HepG2 (cell line): Measurements from ENCODE around the gene NID2. TPM values are rescaled to one million over a fixed set of nuclear protein-coding genes. Genes with fewer than 3 reads are reported as not detected.

ENCODE experiments used
- ATF1 ChIP-seq: IDR thresholded peaks from 2 replicates; pipeline ENCODE4 v1.6.1; 2016; ENCODE audit warnings: mild to moderate bottlenecking, control low read depth
- DNMT1 ChIP-seq: sonication (generic); formaldehyde crosslinking; IDR thresholded peaks from 2 replicates; pipeline ENCODE4 v1.5.1; 2020; ENCODE audit warnings: mild to moderate bottlenecking, missing genetic modification reagents
- GLI4 ChIP-seq: sonication (generic); formaldehyde crosslinking; IDR thresholded peaks from 2 replicates; pipeline ENCODE4 v1.5.1; 2020; ENCODE audit warnings: missing genetic modification reagents, mild to moderate bottlenecking, moderate library complexity, borderline replicate concordance
- HOMEZ ChIP-seq: IDR thresholded peaks from 2 replicates; pipeline ENCODE4 v1.6.1; 2016; ENCODE audit warnings: low read depth
- LBX2 ChIP-seq: sonication (generic); formaldehyde crosslinking; IDR thresholded peaks from 2 replicates; pipeline ENCODE4 v1.5.0; 2020; ENCODE audit warnings: missing genetic modification reagents, mild to moderate bottlenecking, borderline replicate concordance
- MTA1 ChIP-seq: sonication (generic); formaldehyde crosslinking; IDR thresholded peaks from 2 replicates; pipeline ENCODE4 v1.4.0; 2020; ENCODE audit warnings: missing genetic modification reagents, mild to moderate bottlenecking, borderline replicate concordance
- MYNN ChIP-seq: sonication (generic); formaldehyde crosslinking; IDR thresholded peaks from 2 replicates; pipeline ENCODE4 v1.4.0; 2020; ENCODE audit warnings: mild to moderate bottlenecking, low read depth, missing genetic modification reagents
- NFKB2 ChIP-seq: sonication (generic); formaldehyde crosslinking; IDR thresholded peaks from 2 replicates; pipeline ENCODE4 v1.4.0; 2020; ENCODE audit warnings: missing genetic modification reagents, borderline replicate concordance
- PHF21A ChIP-seq: sonication (generic); formaldehyde crosslinking; IDR thresholded peaks from 2 replicates; pipeline ENCODE4 v1.5.0; 2020; ENCODE audit warnings: mild to moderate bottlenecking, missing genetic modification reagents
- RCOR2 ChIP-seq: IDR thresholded peaks from 2 replicates; pipeline ENCODE4 v1.6.1; 2016; ENCODE audit warnings: missing biosample characterization, missing genetic modification reagents
- SRF ChIP-seq: IDR thresholded peaks from 2 replicates; pipeline ENCODE4 v1.6.1; 2011; ENCODE audit warnings: mild to moderate bottlenecking, low read depth, low read length, moderate library complexity
- THYN1 ChIP-seq: sonication (generic); formaldehyde crosslinking; IDR thresholded peaks from 2 replicates; pipeline ENCODE4 v1.8.1; 2023; ENCODE audit warnings: low read depth, mild to moderate bottlenecking, moderate library complexity, missing genetic modification reagents, borderline replicate concordance
- ZIK1 ChIP-seq: sonication (generic); formaldehyde crosslinking; IDR thresholded peaks from 2 replicates; pipeline ENCODE4 v1.5.0; 2020; ENCODE audit warnings: mild to moderate bottlenecking, low read depth, missing genetic modification reagents, borderline replicate concordance
- ZKSCAN1 ChIP-seq: fragments of 150-350 bp; IDR thresholded peaks from 2 replicates; pipeline ENCODE4 v1.6.1; 2014; ENCODE audit warnings: low read length
- ZMYM3 ChIP-seq: sonication (generic); formaldehyde crosslinking; IDR thresholded peaks from 2 replicates; pipeline ENCODE4 v1.5.1; 2020; ENCODE audit warnings: mild to moderate bottlenecking, missing genetic modification reagents
- ZMYM4 ChIP-seq: sonication (generic); formaldehyde crosslinking; IDR thresholded peaks from 2 replicates; pipeline ENCODE4 v1.8.1; 2023; ENCODE audit warnings: mild to moderate bottlenecking, missing genetic modification reagents
- ZNF564 ChIP-seq: sonication (generic); formaldehyde crosslinking; IDR thresholded peaks from 2 replicates; pipeline ENCODE4 v1.8.1; 2023; ENCODE audit warnings: mild to moderate bottlenecking, missing genetic modification reagents
- ZNF678 ChIP-seq: sonication (generic); formaldehyde crosslinking; IDR thresholded peaks from 2 replicates; pipeline ENCODE4 v1.4.0; 2020; ENCODE audit warnings: mild to moderate bottlenecking, missing genetic modification reagents
- ZNF720 ChIP-seq: sonication (generic); formaldehyde crosslinking; IDR thresholded peaks from 2 replicates; pipeline ENCODE4 v1.4.0; 2020; ENCODE audit warnings: missing genetic modification reagents
- polyA plus RNA-seq, 8 experiments: library from polyadenylated mRNA; depleted of rRNA in 3 of 8; stranded (reverse) in 7 of 8; unstranded in 1 of 8; fragments of >200 nt; fragmentation: Illumina TruSeq in 4 of 8; extraction: Trizol in 4 of 8; gene quantifications; 2 replicates each; pipeline versions ENCODE4 v1.2.1 to v1.2.3, GENCODE V29; 2011 to 2016; ENCODE audit warnings: low read depth in 4 of 8, missing spikeins in 1 of 8, mixed read lengths in 1 of 8; ENCODE audit not compliant: insufficient read depth in 1 of 8
- total RNA-seq, 5 experiments: library from RNA; depleted of rRNA; stranded (reverse); fragments of >200 nt; fragmentation: Illumina TruSeq; extraction: Trizol; gene quantifications; 2 replicates each; pipeline ENCODE4 v1.2.3, GENCODE V29; 2016; ENCODE audit warnings: low read depth in 1 of 5
- TF ChIP-seq, protein P1 (sequence below): sonication (generic); formaldehyde crosslinking; IDR thresholded peaks from 2 replicates; pipeline ENCODE4 v1.4.0; 2020; ENCODE audit warnings: missing genetic modification reagents
- TF ChIP-seq, protein P2 (sequence below): sonication (generic); formaldehyde crosslinking; IDR thresholded peaks from 2 replicates; pipeline ENCODE4 v1.5.0; 2020; ENCODE audit warnings: missing genetic modification reagents

Gene NID2
- total and polyA plus RNA-seq, 2 of the 13 experiments (the other 11 are each of a cell fraction or from before 2014, with no cell fraction given), result 0.11 TPM; not detected in 1

DNA sequence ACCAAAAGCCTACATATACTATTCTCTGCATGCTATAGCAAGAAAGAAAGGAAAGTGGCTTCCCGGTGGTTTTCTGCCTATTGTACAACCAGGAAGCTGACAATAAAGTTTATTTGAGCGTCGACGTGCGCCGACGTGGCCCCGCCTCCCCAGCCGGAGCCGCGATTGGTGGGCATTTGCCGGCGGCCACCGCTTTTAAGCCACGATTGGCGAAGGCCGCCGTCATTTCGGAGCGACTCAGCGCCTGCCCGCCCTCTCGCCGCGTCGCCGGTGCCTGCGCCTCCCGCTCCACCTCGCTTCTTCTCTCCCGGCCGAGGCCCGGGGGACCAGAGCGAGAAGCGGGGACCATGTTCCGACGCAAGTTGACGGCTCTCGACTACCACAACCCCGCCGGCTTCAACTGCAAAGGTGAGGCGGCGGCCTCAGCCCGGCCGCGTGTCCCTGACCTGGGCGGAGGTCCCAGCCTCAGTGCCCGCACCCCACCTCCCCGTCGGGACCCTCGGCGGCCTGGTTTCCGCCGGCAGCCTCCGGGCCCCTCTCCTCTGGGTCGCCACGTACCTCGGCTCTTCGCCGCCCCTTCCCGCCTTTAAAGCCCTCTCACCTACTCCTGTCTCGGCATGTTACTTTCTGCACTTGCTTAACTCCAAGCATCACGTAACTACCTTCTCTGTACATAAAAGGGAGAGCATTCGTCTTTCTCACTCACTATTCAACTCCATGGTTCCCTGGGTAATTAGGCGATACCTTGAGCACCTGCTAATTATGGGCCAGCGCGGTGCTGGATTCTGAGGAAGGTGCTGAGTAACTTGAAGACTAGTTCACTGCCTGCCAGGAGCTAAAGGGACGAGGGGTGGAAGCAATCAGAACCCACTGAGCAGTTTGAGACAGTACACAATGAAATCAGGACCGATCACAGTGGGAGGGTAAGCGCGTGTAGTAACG lies 79.3 kb downstream of the NID2 start, which contains the start of gene RTRAF (continued):
- TF ChIP-seq NFKB2, result peak; percentile 89; the same call in 1 of the 2 replicates
- no peak for TF ChIP-seq LBX2 (CRISPR knock-in tag)
- TF ChIP-seq SRF, result no peak
- TF ChIP-seq ZIK1, result no peak; the same call in 1 of the 2 replicates
- TF ChIP-seq ZNF678 (CRISPR knock-in tag), result no peak
- TF ChIP-seq ZNF564, result 0 out of 2 replicates have a peak, but pooled peaks have one; percentile 39
- TF ChIP-seq, protein P1, sequence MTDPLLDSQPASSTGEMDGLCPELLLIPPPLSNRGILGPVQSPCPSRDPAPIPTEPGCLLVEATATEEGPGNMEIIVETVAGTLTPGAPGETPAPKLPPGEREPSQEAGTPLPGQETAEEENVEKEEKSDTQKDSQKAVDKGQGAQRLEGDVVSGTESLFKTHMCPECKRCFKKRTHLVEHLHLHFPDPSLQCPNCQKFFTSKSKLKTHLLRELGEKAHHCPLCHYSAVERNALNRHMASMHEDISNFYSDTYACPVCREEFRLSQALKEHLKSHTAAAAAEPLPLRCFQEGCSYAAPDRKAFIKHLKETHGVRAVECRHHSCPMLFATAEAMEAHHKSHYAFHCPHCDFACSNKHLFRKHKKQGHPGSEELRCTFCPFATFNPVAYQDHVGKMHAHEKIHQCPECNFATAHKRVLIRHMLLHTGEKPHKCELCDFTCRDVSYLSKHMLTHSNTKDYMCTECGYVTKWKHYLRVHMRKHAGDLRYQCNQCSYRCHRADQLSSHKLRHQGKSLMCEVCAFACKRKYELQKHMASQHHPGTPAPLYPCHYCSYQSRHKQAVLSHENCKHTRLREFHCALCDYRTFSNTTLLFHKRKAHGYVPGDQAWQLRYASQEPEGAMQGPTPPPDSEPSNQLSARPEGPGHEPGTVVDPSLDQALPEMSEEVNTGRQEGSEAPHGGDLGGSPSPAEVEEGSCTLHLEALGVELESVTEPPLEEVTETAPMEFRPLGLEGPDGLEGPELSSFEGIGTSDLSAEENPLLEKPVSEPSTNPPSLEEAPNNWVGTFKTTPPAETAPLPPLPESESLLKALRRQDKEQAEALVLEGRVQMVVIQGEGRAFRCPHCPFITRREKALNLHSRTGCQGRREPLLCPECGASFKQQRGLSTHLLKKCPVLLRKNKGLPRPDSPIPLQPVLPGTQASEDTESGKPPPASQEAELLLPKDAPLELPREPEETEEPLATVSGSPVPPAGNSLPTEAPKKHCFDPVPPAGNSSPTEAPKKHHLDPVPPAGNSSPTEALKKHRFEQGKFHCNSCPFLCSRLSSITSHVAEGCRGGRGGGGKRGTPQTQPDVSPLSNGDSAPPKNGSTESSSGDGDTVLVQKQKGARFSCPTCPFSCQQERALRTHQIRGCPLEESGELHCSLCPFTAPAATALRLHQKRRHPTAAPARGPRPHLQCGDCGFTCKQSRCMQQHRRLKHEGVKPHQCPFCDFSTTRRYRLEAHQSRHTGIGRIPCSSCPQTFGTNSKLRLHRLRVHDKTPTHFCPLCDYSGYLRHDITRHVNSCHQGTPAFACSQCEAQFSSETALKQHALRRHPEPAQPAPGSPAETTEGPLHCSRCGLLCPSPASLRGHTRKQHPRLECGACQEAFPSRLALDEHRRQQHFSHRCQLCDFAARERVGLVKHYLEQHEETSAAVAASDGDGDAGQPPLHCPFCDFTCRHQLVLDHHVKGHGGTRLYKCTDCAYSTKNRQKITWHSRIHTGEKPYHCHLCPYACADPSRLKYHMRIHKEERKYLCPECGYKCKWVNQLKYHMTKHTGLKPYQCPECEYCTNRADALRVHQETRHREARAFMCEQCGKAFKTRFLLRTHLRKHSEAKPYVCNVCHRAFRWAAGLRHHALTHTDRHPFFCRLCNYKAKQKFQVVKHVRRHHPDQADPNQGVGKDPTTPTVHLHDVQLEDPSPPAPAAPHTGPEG (CRISPR knock-in tag), result no peak
- TF ChIP-seq GLI4, result no peak; the same call in 1 of the 2 replicates
- no peak for TF ChIP-seq RCOR2
- TF ChIP-seq PHF21A (CRISPR knock-in tag), result peak; percentile 53
- no peak for TF ChIP-seq MYNN (CRISPR knock-in tag)
- TF ChIP-seq HOMEZ (CRISPR knock-in tag), result no peak
- no peak for TF ChIP-seq ZMYM3
- peak; percentile 69; the same call in 1 of the 2 replicates for TF ChIP-seq THYN1
- TF ChIP-seq DNMT1, result no peak; the same call in 1 of the 2 replicates
- TF ChIP-seq MTA1 (CRISPR knock-in tag), result peak; percentile 40; the same call in 1 of the 2 replicates
- TF ChIP-seq ZNF720 (CRISPR knock-in tag), result no peak
- TF ChIP-seq, protein P2, sequence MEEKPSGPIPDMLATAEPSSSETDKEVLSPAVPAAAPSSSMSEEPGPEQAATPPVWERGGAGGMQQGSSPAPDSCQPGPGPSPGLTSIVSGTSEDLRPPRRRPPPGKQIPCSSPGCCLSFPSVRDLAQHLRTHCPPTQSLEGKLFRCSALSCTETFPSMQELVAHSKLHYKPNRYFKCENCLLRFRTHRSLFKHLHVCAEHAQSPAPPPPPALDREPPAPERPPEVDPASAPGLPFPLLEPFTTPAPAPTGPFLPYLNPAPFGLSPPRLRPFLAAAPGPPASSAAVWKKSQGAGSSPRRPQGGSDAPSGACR (CRISPR knock-in tag), result no peak
- peak; percentile 95 for TF ChIP-seq ATF1
- peak; percentile 94 for TF ChIP-seq ZMYM4 (CRISPR knock-in tag)
- TF ChIP-seq ZKSCAN1, result peak; percentile 69; the same call in 1 of the 2 replicates
